Ovary (tissue), 9 donors: ENCODE measurements around the gene TRAF3IP3. TPM values are rescaled to one million over a fixed set of nuclear protein-coding genes. Genes with fewer than 3 reads are reported as not detected.

Experiments
- DNase-seq, 5 donors: peaks; one replicate each; pipeline ENCODE4 v3.0.0-alpha.2; 2019 to 2020
- H3K27ac ChIP-seq, 2 donors: fragments of 200-600 bp; one replicate each; pipeline versions ENCODE4 v1.5.1 to v1.8.0; 2019 to 2022
- H3K27me3 ChIP-seq: fragments of 200-600 bp; one replicate; pipeline ENCODE4 v1.8.0; 2022
- H3K36me3 ChIP-seq: fragments of 200-600 bp; sonication (generic); one replicate; pipeline ENCODE4 v1.5.1; 2019
- H3K4me1 ChIP-seq: one replicate; pipeline ENCODE4 v1.8.1; 2013; ENCODE audit warnings: mild to moderate bottlenecking, moderate library complexity; ENCODE audit not compliant: insufficient read depth
- H3K4me3 ChIP-seq: fragments of 200-600 bp; sonication (generic); one replicate; pipeline ENCODE4 v1.5.1; 2017
- H3K9me3 ChIP-seq, 2 donors: fragments of 200-600 bp in 1 of 2; sonication (generic) in 1 of 2; one replicate each; pipeline versions ENCODE4 v1.5.1 to v1.8.1; 2013 to 2019; ENCODE audit warnings: mild to moderate bottlenecking in 1 of 2, moderate library complexity in 1 of 2
- CTCF ChIP-seq, 3 donors: fragments of 450-650 bp in 2 of 3; fragments of 200-600 bp in 1 of 3; IDR thresholded peaks; one replicate each; pipeline versions ENCODE4 v1.5.1 to v1.8.0; 2016 to 2022; ENCODE audit warnings: antibody characterized with exemption in 3 of 3, mild to moderate bottlenecking in 1 of 3
- EP300 ChIP-seq: sonication (generic); formaldehyde crosslinking; IDR thresholded peaks from one replicate; pipeline ENCODE4 v1.6.1; 2017; ENCODE audit warnings: antibody characterized with exemption
- POLR2A ChIP-seq: fragments of 450-650 bp; IDR thresholded peaks from one replicate; pipeline ENCODE4 v1.6.1; 2017; ENCODE audit warnings: antibody characterized with exemption, mild to moderate bottlenecking, moderate library complexity
- WGBS, 3 donors: extraction: QIAGEN DNeasy Blood & Tissue Kit in 1 of 3; methylation state at CpG; one replicate each; pipeline versions ENCODE4 v1.1.5 to v1.1.7; 2013 to 2017; 5-methylcytosine and 5-hydroxymethylcytosine counted together
- intact Hi-C, 4 donors: fragments of 100-400 bp; cut with DNase I; formaldehyde crosslinking; loops; one replicate each; pipeline versions ENCODE4 v1.11.0 to v1.15.1; 2022 to 2023
- polyA plus RNA-seq, 2 donors: library from polyadenylated mRNA; stranded (reverse); fragments of 200-250 nt in 1 of 2; fragments of 350-450 nt in 1 of 2; fragmentation: Illumina TruSeq in 1 of 2; extraction: RNeasy Lipid Tissue Mini Kit (QIAGEN cat#74804) in 1 of 2; gene quantifications; one replicate each; pipeline ENCODE4 v1.2.3, GENCODE V29; 2013 to 2014
- total RNA-seq, 7 donors: library from RNA; depleted of rRNA in 2 of 7; stranded (reverse); fragments of >200 nt in 2 of 7; fragmentation: NEBNext Ultra II Directional in 3 of 7; extraction: Animal tissue kit (Norgen Biotek cat#: 25700) in 3 of 7; gene quantifications; one replicate each; pipeline versions ENCODE4 v1.1.0 to v1.2.4, GENCODE V29; 2016 to 2023
- donor health status: DM: no; HTN: no; CAD: no; lungs with moderate emphysema.
- donor health status: DM: no; HTN: no; CAD: no.
- donor health status: Bipolar disorder and iron deficiency.
- donor health status: DM: yes; HTN: yes; CAD: no.
- donor health status: DM: no; HTN: no; CAD: no.
- donor health status: DM: yes; HTN: yes; CAD: no.

Gene TRAF3IP3
- total and polyA plus RNA-seq, 9 donors = 0.34 to 5.6 (median 1.4) TPM

DNA sequence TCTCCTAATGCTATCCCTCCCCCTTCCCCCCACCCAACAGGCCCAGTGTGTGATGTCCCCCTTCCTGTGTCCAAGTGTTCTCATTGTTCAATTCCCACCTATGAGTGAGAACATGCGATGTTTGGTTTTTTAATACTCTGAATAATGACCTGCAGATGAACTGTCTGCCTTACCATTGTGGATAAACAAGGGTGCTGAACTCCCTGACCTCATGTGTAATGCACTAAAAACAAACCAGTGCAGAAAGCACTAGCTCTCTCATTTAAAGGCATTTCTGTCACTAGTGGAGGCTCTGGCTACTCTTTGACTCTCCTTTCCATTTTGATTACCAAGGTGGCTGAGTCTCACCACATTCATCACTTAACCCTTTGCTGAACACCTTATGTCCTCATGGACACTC, 23.1 kb upstream of the TRAF3IP3 start:
- Histone ChIP-seq H3K27ac (no peak overlapping the region), H3K36me3 (no peaks in the 10 kb centered on the region), H3K9me3 (no peaks in the 10 kb centered on the region), H3K27me3 (no peaks in the 10 kb centered on the region), H3K4me1 (peaks cover 7% of the 10 kb centered on the region), H3K4me3 (no peak overlapping the region)
- TF ChIP-seq EP300 = no peak
- TF ChIP-seq POLR2A = no peak
- TF ChIP-seq CTCF (IDR thresholded peaks at IDR 0.05) = no peak
- WGBS, 3 donors = 79 to 89% (median 81%) methylated on average over 1 of the region's 1 CpG
- DNase-seq = no peak
- intact Hi-C loops = no loop called here

DNA sequence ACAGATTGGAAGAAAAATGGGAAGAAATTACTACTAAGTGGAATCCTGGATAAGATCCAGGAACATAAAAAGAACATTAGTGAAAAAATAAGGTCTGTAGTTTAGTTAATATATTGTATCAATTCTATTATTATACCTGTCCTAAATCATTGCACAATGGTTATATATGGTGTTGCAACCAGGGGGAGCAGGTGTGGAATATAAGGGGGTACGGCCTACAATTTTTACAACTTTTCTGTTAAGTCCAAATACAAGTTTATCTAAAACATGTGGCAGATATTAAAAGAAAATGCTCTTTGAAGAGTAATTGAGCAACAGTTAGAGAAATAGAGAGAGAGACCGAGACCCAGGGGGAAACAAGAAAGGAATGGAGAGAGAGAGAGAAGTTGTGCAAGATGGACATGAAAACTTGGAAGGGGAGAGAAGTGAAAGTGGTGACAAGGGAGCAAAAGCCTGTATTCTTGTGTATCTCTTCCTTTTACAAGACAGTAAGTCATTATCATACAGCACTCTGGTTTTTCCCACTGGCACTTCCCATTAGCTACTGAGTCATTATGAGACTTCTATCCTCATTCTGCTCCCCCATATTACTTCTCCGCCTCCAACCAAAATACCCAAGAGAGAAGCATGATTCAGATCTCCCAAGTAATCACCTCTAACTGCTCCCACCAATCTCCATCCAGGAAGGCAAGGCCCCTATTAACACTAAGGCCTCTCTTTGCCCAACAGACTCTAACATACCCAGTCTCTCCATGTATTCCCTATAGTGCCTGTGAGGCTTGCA, 22.3 kb upstream of the TRAF3IP3 start:
- Histone ChIP-seq H3K36me3 (no peaks in the 10 kb centered on the region), H3K4me3 (no peak overlapping the region), H3K4me1 (peaks cover 7% of the 10 kb centered on the region), H3K27me3 (no peaks in the 10 kb centered on the region), H3K27ac (peak overlapping the region in 1 of 2 donors; percentile 24), H3K9me3 (no peaks in the 10 kb centered on the region)
- WGBS, 3 donors = 64 to 88% (median 77%) methylated on average over 3 of the region's 3 CpGs
- TF ChIP-seq CTCF (IDR thresholded peaks at IDR 0.05) (no peak), POLR2A (no peak), EP300 (no peak)
- intact Hi-C loops = no loop called here
- no peak for DNase-seq

- 43 to 55% (median 45%) methylated on average over 3 of the region's 3 CpGs for WGBS, 3 donors
- no peaks in the 10 kb centered on the region for H3K36me3 ChIP-seq
- no peak for TF ChIP-seq POLR2A
- no peak for TF ChIP-seq CTCF (IDR thresholded peaks at IDR 0.05)
- no peak for TF ChIP-seq EP300
These were observed 19.2 kb upstream of the TRAF3IP3 start for GRCh38 chr1:209736490-209737117.

DNA sequence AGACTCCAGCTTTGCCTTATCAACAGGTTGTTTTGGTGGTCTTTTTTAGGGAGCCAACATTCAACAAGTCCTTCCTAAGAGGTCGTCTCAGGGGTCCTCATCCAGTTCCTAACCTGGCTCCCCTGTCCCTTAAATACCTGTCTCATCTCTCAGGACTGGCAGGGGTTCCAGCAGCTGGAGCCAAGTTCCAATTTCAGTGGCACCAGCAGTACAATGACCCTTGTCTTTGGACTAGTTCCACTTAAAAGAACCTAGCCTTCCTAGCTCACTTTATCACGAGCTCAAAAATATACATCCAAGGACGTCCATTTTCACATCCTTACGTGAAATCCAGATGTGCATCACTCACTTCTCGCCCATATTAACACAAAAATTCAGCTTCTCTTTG, 18.7 kb upstream of the TRAF3IP3 start:
- Histone ChIP-seq H3K36me3 (no peaks in the 10 kb centered on the region), H3K27me3 (no peaks in the 10 kb centered on the region), H3K9me3 (no peaks in the 10 kb centered on the region), H3K4me1 (peaks cover 10% of the 10 kb centered on the region), H3K27ac (no peak overlapping the region), H3K4me3 (no peak overlapping the region)
- TF ChIP-seq CTCF (IDR thresholded peaks at IDR 0.05) = no peak
- TF ChIP-seq POLR2A = no peak
- TF ChIP-seq EP300 = no peak
- no peak for DNase-seq
- intact Hi-C loops = no loop called here
- WGBS, 3 donors = 85 to 91% (median 89%) methylated on average over 5 of the region's 5 CpGs

More at GRCh38 chr1:209736490-209737117, 19.2 kb upstream of the TRAF3IP3 start:
- H3K4me1 ChIP-seq = peaks cover 7% of the 10 kb centered on the region
- no peak overlapping the region for H3K27ac ChIP-seq
- H3K4me3 ChIP-seq = no peak overlapping the region
- H3K9me3 ChIP-seq = no peaks in the 10 kb centered on the region
- H3K27me3 ChIP-seq = no peaks in the 10 kb centered on the region
- DNase-seq = no peak
- intact Hi-C loops = no loop called here
